HG03095 (cell line): ENCODE measurements around the gene RAB11FIP3.
A peak's percentile ranks its signal among the peaks of the same experiment; 100 is the strongest.

ENCODE experiments used
- ATAC-seq: cut with Tn5 transposase; IDR thresholded peaks from one replicate; pipeline ENCODE4 v1.9.1; 2021; ENCODE audit warnings: moderate library complexity; ENCODE audit not compliant: unreplicated experiment

The RAB11FIP3 gene

GRCh38 chr16:561957-562938 is 136.8 kb downstream of the RAB11FIP3 start:
- ATAC-seq: no peak

- ATAC-seq: no peak
These were observed 137.7 kb downstream of the RAB11FIP3 start for GRCh38 chr16:563072-563644.

- ATAC-seq: no peak
These were observed 139.4 kb downstream of the RAB11FIP3 start for GRCh38 chr16:564690-565418.

- ATAC-seq: no peak
These were observed 140.2 kb downstream of the RAB11FIP3 start for GRCh38 chr16:565419-566330.

GRCh38 chr16:566475-567372 is 141.3 kb downstream of the RAB11FIP3 start, which contains the start of gene NHLRC4:
Gene NHLRC4 (plus strand): TSS chr16:567005. CDS start chr16:568048, 1,043 bp downstream.
- ATAC-seq: no peak

GRCh38 chr16:567373-568256 is 142.2 kb downstream of the RAB11FIP3 start:
- no peak for ATAC-seq

- no peak for ATAC-seq
These were observed 143.2 kb downstream of the RAB11FIP3 start for GRCh38 chr16:568401-569258.

- peak; percentile 41 for ATAC-seq
These were observed 144.2 kb downstream of the RAB11FIP3 start, which contains the start of gene PIGQ for GRCh38 chr16:569445-570254. Gene PIGQ (plus strand): TSS chr16:569968. CDS start chr16:574075, 4,107 bp downstream.
